ENCODE measurements around the gene CLEC4F. TPM values are rescaled to one million over a fixed set of nuclear protein-coding genes. Genes with fewer than 3 reads are reported as not detected.
A peak's percentile ranks its signal among the peaks of the same experiment; 100 is the strongest.

The CLEC4F gene
- total and polyA plus RNA-seq, 11 donors = 0.04 to 0.46 (median 0.19) TPM; not detected in 3

- intact Hi-C loops (cut with DNase I) = loop anchor here in 1 of 10 donors (5.0 kb wide), 2 partner anchors 80 to 115 kb away; no protein-coding TSS in a partner anchor
- no peak for TF ChIP-seq CTCF (IDR thresholded peaks at IDR 0.05)
- no peak for TF ChIP-seq POLR2A (IDR thresholded peaks at IDR 0.05)
- peak overlapping the region in 2 of 12 donors; percentile 3 to 44 for H3K27ac ChIP-seq
- H3K36me3 ChIP-seq = no peaks in the 10 kb centered on the region
- peaks cover 6 to 20% (median 14%) of the 10 kb centered on the region in 12 donors for H3K4me1 ChIP-seq
- 0 to 1% (median 1%) methylated on average over 32 to 51 of the region's 51 CpGs for WGBS, 4 donors
- H3K9me3 ChIP-seq = no peaks in the 10 kb centered on the region
- peaks cover 5 to 57% (median 32%) of the 10 kb centered on the region in 9 donors for H3K27me3 ChIP-seq
- ATAC-seq (peak in 3 of 4 donors; percentile 32 to 58 (median 55)), DNase-seq (no peak)
- peak overlapping the region; percentile 4 to 65 (median 56) for H3K4me3 ChIP-seq
Observed at GRCh38 chr2:70767079-70767698, 53.2 kb downstream of the CLEC4F start.

GRCh38 chr2:70766357-70767078, 53.9 kb downstream of the CLEC4F start:
- Histone ChIP-seq H3K4me3 (peak overlapping the region in 11 of 12 donors; percentile 4 to 65 (median 57)), H3K27ac (no peak overlapping the region), H3K36me3 (no peaks in the 10 kb centered on the region), H3K27me3 (peaks cover 5 to 57% (median 32%) of the 10 kb centered on the region in 9 donors), H3K4me1 (peaks cover 6 to 20% (median 14%) of the 10 kb centered on the region in 12 donors), H3K9me3 (no peaks in the 10 kb centered on the region)
- TF ChIP-seq CTCF (IDR thresholded peaks at IDR 0.05) (no peak), POLR2A (IDR thresholded peaks at IDR 0.05) (no peak)
- no peak for DNase-seq
- 31 to 44% (median 38%) methylated on average over 7 of the region's 7 CpGs for WGBS, 4 donors
- ATAC-seq = no peak
- intact Hi-C loops (cut with DNase I) = loop anchor here in 1 of 10 donors (5.0 kb wide), 2 partner anchors 79 to 114 kb away; no protein-coding TSS in a partner anchor

GRCh38 chr2:70765507-70765906, 54.9 kb downstream of the CLEC4F start:
- Histone ChIP-seq H3K9me3 (no peaks in the 10 kb centered on the region), H3K4me1 (peaks cover 6 to 20% (median 14%) of the 10 kb centered on the region in 12 donors), H3K27ac (no peak overlapping the region), H3K36me3 (no peaks in the 10 kb centered on the region), H3K27me3 (peaks cover 5 to 57% (median 32%) of the 10 kb centered on the region in 9 donors), H3K4me3 (no peak overlapping the region)
- WGBS, 4 donors = 84 to 94% (median 89%) methylated on average over 7 of the region's 7 CpGs
- DNase-seq = no peak
- ATAC-seq = no peak
- TF ChIP-seq CTCF (IDR thresholded peaks at IDR 0.05) (no peak), POLR2A (IDR thresholded peaks at IDR 0.05) (no peak)
- intact Hi-C loops (cut with DNase I) = loop anchor here in 1 of 10 donors (5.0 kb wide), 2 partner anchors 78 to 113 kb away; no protein-coding TSS in a partner anchor

GRCh38 chr2:70759446-70759845, 61.0 kb downstream of the CLEC4F start:
- ATAC-seq (no peak), DNase-seq (no peak)
- 79 to 94% (median 84%) methylated on average over 1 of the region's 1 CpG for WGBS, 4 donors
- H3K36me3 ChIP-seq = no peaks in the 10 kb centered on the region
- no peak overlapping the region for H3K4me3 ChIP-seq
- intact Hi-C loops (cut with DNase I) = no loop called here
- H3K27ac ChIP-seq = no peak overlapping the region
- H3K27me3 ChIP-seq = peaks cover 0 to 29% (median 7%) of the 10 kb centered on the region in 9 donors
- no peaks in the 10 kb centered on the region for H3K9me3 ChIP-seq
- TF ChIP-seq POLR2A (IDR thresholded peaks at IDR 0.05) (no peak), CTCF (IDR thresholded peaks at IDR 0.05) (no peak)
- no peaks in the 10 kb centered on the region for H3K4me1 ChIP-seq

All from heart left ventricle (tissue), 16 donors.